ENCODE results near the gene EXD3. TPM values are rescaled to one million over a fixed set of nuclear protein-coding genes. Genes with fewer than 3 reads are reported as not detected.

EXD3 gene
- total RNA-seq, 1 donor from 2014 or later: 24.5 TPM

GRCh38 chr9:137352511-137353222, 70.3 kb downstream of the EXD3 start:
- Mint-ChIP-seq H3K36me3 (ENCODE audit: unreplicated experiment) (peaks cover 12% of the 10 kb centered on the region), H3K4me3 (ENCODE audit: unreplicated experiment) (no peak overlapping the region), H3K4me1 (ENCODE audit: low read depth, unreplicated experiment) (no peaks in the 10 kb centered on the region), H3K27ac (ENCODE audit: unreplicated experiment) (no peak overlapping the region), H3K9me3 (ENCODE audit: unreplicated experiment) (peaks cover 6% of the 10 kb centered on the region), H3K27me3 (ENCODE audit: unreplicated experiment) (no peaks in the 10 kb centered on the region)
- TF ChIP-seq CTCF (IDR thresholded peaks at IDR 0.05; ENCODE audit: partially characterized antibody, unreplicated experiment): no peak
- DNase-seq: no peak

- H3K4me1 Mint-ChIP-seq (ENCODE audit: low read depth, unreplicated experiment): no peaks in the 10 kb centered on the region
- no peak for DNase-seq
- H3K27ac Mint-ChIP-seq (ENCODE audit: unreplicated experiment): no peak overlapping the region
- H3K36me3 Mint-ChIP-seq (ENCODE audit: unreplicated experiment): peaks cover 6% of the 10 kb centered on the region
- peaks cover 2% of the 10 kb centered on the region for H3K27me3 Mint-ChIP-seq (ENCODE audit: unreplicated experiment)
- H3K9me3 Mint-ChIP-seq (ENCODE audit: unreplicated experiment): peaks cover 3% of the 10 kb centered on the region
- no peak for TF ChIP-seq CTCF (IDR thresholded peaks at IDR 0.05; ENCODE audit: partially characterized antibody, unreplicated experiment)
- H3K4me3 Mint-ChIP-seq (ENCODE audit: unreplicated experiment): no peak overlapping the region
Observed at GRCh38 chr9:137351781-137352501, 71.0 kb downstream of the EXD3 start.

- peaks cover 8% of the 10 kb centered on the region for H3K9me3 Mint-ChIP-seq (ENCODE audit: unreplicated experiment)
- DNase-seq: no peak
- no peak overlapping the region for H3K4me3 Mint-ChIP-seq (ENCODE audit: unreplicated experiment)
- TF ChIP-seq CTCF (IDR thresholded peaks at IDR 0.05; ENCODE audit: partially characterized antibody, unreplicated experiment): no peak
- no peak overlapping the region for H3K27ac Mint-ChIP-seq (ENCODE audit: unreplicated experiment)
- peaks cover 4% of the 10 kb centered on the region for H3K36me3 Mint-ChIP-seq (ENCODE audit: unreplicated experiment)
- H3K4me1 Mint-ChIP-seq (ENCODE audit: low read depth, unreplicated experiment): no peaks in the 10 kb centered on the region
- peaks cover 2% of the 10 kb centered on the region for H3K27me3 Mint-ChIP-seq (ENCODE audit: unreplicated experiment)
Observed at GRCh38 chr9:137350696-137351584, 72.0 kb downstream of the EXD3 start.

GRCh38 chr9:137349471-137350033, 73.4 kb downstream of the EXD3 start:
- Mint-ChIP-seq H3K9me3 (ENCODE audit: unreplicated experiment) (peaks cover 8% of the 10 kb centered on the region), H3K27me3 (ENCODE audit: unreplicated experiment) (peaks cover 2% of the 10 kb centered on the region), H3K27ac (ENCODE audit: unreplicated experiment) (no peak overlapping the region), H3K4me1 (ENCODE audit: low read depth, unreplicated experiment) (no peaks in the 10 kb centered on the region), H3K4me3 (ENCODE audit: unreplicated experiment) (no peak overlapping the region), H3K36me3 (ENCODE audit: unreplicated experiment) (peaks cover 4% of the 10 kb centered on the region)
- TF ChIP-seq CTCF (IDR thresholded peaks at IDR 0.05; ENCODE audit: partially characterized antibody, unreplicated experiment): no peak
- no peak for DNase-seq

Data from glutamatergic neuron (in vitro differentiated cells).